ENCODE data around the gene C1GALT1C1.

DNA sequence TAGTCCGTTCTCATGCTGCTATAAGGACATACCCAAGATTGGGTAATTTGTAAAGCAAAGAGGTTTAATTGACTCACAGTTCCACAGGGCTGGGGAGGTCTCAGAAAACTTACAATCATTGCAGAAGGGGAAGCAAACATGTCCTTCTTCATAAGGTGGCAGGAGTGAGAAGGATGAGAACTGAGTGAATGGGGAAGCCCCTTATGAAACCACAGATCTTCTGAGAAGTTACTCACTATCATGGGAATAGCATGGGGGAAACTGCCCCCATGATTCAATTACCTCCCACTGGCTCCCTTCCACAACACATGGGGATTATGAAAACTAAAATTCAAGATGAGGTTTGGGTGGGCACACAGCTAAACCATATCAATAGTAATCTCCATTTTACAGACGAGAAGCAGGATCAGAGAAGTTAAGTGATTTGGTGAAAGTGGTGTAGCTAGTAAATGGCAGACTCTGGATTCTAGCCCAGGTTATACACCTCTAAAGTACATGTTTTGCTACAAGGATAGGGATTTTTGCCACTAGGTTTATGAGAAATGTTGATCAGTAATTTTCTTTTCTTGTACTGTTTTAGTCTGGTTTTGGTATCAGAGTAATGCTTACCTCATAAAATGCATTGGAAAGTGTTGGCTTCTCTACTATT, 47.3 kb upstream of the C1GALT1C1 start:
- TF ChIP-seq CTCF (IDR thresholded peaks at IDR 0.05) (no peak), POLR2A (IDR thresholded peaks at IDR 0.05) (no peak)
